ENCODE results near the gene ENOPH1.

DNA sequence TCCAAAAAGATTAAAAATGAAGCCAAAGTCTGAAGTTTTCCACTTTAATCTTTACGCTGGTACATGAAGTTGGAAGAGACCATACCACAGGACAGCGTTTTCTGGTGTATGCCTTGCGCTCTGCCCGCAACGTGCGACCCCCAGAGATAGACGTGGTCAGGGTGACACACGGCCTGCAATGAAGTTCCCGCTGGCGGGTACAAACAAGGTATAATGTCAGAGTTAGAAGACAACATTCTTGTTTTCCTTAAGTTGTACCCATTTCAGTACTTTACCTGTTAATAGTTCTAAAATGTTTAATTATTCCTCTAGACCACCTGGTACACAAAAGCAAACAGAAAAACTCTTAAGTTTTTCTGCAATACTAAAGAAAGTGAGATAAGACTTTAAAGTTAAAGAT is 4.9 kb upstream of the ENOPH1 start:
- TF ChIP-seq, protein P1, sequence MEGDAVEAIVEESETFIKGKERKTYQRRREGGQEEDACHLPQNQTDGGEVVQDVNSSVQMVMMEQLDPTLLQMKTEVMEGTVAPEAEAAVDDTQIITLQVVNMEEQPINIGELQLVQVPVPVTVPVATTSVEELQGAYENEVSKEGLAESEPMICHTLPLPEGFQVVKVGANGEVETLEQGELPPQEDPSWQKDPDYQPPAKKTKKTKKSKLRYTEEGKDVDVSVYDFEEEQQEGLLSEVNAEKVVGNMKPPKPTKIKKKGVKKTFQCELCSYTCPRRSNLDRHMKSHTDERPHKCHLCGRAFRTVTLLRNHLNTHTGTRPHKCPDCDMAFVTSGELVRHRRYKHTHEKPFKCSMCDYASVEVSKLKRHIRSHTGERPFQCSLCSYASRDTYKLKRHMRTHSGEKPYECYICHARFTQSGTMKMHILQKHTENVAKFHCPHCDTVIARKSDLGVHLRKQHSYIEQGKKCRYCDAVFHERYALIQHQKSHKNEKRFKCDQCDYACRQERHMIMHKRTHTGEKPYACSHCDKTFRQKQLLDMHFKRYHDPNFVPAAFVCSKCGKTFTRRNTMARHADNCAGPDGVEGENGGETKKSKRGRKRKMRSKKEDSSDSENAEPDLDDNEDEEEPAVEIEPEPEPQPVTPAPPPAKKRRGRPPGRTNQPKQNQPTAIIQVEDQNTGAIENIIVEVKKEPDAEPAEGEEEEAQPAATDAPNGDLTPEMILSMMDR (IDR thresholded peaks at IDR 0.05; ENCODE audit: poor library complexity, severe bottlenecking) = no peak
- TF ChIP-seq POLR2AphosphoS5 (IDR thresholded peaks at IDR 0.05) (no peak), EZH2 (IDR thresholded peaks at IDR 0.05; ENCODE audit: borderline replicate concordance, insufficient read depth, low read length, poor library complexity, severe bottlenecking) (no peak), RAD21 (conservative IDR thresholded peaks at IDR 0.05) (no peak), EP300 (conservative IDR thresholded peaks at IDR 0.05; ENCODE audit: poor library complexity, severe bottlenecking) (no peak), TAF1 (IDR thresholded peaks at IDR 0.05; ENCODE audit: low read depth) (no peak)
- TF ChIP-seq, protein P2, sequence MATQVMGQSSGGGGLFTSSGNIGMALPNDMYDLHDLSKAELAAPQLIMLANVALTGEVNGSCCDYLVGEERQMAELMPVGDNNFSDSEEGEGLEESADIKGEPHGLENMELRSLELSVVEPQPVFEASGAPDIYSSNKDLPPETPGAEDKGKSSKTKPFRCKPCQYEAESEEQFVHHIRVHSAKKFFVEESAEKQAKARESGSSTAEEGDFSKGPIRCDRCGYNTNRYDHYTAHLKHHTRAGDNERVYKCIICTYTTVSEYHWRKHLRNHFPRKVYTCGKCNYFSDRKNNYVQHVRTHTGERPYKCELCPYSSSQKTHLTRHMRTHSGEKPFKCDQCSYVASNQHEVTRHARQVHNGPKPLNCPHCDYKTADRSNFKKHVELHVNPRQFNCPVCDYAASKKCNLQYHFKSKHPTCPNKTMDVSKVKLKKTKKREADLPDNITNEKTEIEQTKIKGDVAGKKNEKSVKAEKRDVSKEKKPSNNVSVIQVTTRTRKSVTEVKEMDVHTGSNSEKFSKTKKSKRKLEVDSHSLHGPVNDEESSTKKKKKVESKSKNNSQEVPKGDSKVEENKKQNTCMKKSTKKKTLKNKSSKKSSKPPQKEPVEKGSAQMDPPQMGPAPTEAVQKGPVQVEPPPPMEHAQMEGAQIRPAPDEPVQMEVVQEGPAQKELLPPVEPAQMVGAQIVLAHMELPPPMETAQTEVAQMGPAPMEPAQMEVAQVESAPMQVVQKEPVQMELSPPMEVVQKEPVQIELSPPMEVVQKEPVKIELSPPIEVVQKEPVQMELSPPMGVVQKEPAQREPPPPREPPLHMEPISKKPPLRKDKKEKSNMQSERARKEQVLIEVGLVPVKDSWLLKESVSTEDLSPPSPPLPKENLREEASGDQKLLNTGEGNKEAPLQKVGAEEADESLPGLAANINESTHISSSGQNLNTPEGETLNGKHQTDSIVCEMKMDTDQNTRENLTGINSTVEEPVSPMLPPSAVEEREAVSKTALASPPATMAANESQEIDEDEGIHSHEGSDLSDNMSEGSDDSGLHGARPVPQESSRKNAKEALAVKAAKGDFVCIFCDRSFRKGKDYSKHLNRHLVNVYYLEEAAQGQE (IDR thresholded peaks at IDR 0.05; ENCODE audit: borderline replicate concordance) = no peak
